HG02973 (cell line): Measurements from ENCODE around the gene NR1H2.
"Not testable (repeated sequence)": the region's sequence is repeated elsewhere in the genome, so short reads cannot be mapped to it uniquely, and the experiment has no call there.

ENCODE experiments used
- ATAC-seq: cut with Tn5 transposase; IDR thresholded peaks from one replicate; pipeline ENCODE4 v1.9.1; 2021; ENCODE audit warnings: moderate library complexity; ENCODE audit not compliant: unreplicated experiment

NR1H2 gene

DNA sequence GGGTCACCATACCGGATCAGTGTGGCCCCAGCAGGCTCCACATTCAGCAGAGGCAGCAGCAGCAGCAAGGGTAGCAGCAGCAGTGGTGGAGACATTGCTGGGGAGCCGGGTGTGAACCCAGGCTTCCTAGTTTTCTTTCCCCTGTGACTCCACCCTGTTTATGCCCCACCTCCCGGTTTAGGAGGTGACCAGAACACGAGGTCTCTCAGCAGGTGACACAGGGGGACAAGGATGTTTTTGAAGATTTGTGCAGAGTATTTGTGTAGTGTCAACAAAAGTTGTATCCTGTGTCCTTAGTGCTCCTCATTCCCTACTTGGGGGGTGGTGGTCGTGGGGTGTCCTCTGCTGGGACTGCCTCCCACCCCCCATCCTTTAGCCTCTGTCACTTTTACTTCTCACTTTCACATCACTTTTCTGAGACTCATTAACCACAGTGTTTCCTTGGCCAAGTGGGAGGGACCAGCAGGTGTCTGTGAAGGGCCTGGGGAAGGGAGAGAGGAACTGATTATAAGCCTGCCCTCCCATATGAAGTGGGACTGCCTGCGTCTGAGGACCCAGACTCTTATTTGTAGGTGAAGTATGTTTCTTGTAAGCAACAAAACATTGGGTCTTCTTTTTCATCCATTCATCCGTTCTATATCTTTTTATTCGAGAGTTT is 31.5 kb upstream of the NR1H2 start:
- ATAC-seq: no peak

GRCh38 chr19:50347089-50347581 is 29.1 kb upstream of the NR1H2 start:
- ATAC-seq: not testable (repeated sequence)

- no peak for ATAC-seq
These were observed 26.8 kb upstream of the NR1H2 start for GRCh38 chr19:50349277-50350057.

DNA sequence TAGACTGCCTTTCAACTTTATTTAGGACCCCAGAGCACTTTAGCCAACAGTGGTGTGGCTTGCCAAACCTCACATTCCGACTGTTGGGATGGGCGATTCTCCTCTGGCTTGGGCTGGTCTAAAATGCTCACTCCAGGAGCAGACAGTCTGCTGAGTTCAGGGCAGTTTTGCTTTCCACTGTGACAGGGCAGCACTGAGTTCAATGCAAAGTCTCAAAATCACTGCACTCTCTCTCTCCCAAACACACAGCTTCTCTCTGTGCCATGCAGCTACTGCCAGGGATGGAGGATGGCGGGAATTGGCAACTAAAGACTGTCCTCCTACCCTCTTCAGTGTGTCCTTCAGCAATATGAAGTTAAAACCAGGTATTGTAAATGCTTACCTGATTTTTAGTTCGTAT is 24.0 kb upstream of the NR1H2 start:
- no peak for ATAC-seq

- ATAC-seq: not testable (repeated sequence)
These were observed 22.8 kb upstream of the NR1H2 start for GRCh38 chr19:50353487-50353880.

- ATAC-seq: no peak
These were observed 19.5 kb upstream of the NR1H2 start for GRCh38 chr19:50356691-50357177.

DNA sequence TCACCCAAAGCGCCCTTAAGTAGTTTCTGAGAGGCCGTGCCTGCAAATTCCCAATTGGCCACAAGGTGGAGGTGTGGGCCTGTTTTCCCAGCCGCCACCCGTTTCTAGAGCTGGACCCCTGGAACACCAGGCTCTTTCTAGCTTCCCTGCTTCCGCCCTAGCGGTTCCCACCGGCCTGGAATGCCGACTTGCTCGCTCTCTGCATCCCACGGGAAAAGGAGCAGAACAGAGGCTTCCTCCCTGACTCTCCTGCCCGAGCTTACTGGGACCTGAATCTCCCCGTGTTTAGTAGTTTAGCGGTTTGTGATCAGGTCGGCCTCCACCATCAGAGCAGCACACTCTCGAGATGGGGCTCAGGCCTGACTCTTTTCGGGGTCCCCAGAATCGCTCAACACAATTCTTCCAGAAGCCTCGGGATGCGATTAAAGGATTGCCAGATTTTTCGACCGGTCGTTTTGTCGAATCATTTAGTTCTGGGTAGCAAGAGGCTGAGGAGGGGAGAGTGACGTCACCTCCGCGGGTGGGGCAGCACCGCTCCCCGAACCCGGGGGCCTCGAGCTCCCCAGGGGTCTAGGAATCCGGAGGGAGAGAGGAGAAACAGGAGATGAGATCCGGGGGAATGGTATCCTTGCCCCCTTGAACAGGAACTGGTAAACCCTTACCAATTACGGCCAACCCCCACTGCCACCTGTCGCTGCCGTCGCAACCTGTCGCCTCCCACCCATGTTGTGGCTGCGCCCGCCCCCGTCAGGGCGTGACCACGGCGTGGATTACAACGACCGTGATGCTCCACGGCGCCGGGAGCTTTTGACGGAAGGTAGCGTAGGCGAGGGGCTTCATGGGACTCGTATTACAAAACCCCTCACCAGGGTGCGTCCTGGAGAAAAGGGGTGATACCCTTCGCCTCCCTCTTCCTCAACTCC is 18.8 kb upstream of the NR1H2 start:
- peak; percentile 41 for ATAC-seq

- no peak for ATAC-seq
These were observed 17.6 kb upstream of the NR1H2 start for GRCh38 chr19:50358483-50359327.

DNA sequence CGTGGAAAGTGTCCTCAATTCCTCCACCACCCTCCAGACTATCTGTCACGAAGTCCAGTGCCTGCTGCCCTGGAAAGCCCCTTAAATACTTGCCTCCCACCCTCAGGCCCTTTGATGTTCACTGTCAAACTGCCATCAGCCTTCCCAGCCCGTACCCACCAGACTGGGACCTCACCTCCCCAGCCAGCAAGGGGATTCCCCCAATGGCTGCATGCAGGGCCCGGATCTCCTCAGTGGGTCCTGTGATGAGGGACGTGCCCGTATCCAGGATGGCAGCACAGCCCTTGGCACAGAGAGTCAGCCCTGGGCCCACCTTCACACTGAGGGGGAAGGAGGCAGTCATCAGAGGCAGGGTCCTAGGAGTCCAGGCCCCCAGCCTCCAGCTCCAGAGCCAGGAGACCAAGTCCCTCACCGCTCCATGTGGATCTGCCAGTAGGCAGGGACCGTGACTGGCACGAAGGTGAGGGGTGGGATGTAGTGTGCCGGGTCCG is 16.9 kb upstream of the NR1H2 start:
- ATAC-seq: no peak

DNA sequence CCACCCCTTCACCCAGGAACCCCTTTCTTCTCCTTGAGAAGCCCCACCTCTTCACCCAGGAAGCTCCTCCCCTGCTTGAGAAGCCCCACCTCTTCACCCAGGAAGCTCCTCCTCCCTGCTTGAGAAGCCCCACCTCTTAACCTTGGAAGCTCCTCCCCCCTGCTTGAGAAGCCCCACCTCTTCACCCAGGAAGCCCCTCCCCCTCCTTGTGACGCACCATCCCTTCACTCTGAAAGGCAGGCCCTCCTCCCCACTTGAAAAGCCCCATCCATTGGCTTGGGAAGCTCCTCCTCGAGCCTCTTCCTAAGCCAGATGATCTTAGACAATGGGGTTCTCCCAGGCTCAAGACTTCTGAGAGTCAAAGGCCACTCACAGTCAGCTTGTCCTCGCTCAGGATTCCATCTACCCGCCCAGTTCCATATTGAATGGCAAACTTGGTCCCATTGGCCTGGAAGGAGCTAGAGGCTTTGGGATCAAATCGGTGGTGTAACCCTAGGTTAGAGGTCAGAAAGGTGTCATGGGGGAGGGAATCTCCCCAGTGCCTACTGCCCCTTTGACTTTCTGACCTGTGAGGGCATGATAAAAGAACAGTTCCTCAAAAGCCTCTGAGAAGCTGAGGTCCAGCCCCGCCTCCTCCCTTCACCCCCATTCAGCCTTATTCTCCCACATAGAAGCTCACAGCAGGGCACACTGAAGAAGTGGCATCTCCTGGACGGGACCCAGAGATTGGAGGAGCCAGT is 14.8 kb upstream of the NR1H2 start:
- ATAC-seq: no peak

GRCh38 chr19:50362030-50362412 is 14.2 kb upstream of the NR1H2 start:
- no peak for ATAC-seq

GRCh38 chr19:50362656-50363424 is 13.4 kb upstream of the NR1H2 start:
- ATAC-seq: no peak

DNA sequence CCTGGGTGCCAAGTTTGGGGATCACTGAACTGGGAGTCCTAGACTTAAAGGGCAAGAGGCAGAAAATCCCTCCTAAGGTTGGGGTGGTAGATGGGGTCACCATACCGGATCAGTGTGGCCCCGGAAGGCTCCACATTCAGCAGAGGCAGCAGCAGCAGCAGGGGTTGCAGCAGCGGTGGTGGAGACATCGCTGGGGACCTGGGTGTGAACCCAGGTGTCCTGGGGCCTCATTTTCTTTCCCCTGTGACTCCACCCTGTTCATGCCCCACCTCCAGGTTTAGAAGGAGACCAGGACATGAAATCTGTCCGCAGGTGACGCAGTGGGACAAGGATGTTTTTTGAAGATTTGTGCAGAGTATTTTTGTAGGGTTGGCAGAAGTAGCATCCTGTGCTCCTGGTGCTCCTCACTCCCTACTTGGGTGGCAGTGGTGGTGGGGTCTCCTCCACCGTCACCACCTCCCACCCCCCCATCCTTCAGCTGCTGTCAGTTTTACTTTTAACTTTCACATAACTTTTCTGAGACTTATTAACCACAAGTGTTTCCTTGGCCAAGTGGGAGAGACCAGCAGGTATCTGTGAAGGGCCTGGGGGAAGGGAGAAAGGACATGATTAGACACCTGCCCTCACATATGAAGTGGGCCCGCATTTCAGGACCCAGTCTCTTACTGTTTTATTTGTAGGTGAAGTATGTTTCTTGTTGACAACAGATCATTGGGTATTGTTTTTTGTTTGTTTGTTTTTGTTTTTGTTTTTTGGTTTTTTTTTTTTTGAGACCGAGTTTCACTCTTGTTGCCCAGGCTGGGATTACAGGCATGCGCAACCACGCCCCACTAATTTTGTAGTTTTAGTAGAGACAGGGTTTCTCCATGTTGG is 10.6 kb upstream of the NR1H2 start, which contains the start of gene NAPSA:
Gene NAPSA (minus strand): TSS at position 206 of the 873 bp plus-strand sequence. CDS start 18 bp downstream, at position 188.
- ATAC-seq: no peak

DNA sequence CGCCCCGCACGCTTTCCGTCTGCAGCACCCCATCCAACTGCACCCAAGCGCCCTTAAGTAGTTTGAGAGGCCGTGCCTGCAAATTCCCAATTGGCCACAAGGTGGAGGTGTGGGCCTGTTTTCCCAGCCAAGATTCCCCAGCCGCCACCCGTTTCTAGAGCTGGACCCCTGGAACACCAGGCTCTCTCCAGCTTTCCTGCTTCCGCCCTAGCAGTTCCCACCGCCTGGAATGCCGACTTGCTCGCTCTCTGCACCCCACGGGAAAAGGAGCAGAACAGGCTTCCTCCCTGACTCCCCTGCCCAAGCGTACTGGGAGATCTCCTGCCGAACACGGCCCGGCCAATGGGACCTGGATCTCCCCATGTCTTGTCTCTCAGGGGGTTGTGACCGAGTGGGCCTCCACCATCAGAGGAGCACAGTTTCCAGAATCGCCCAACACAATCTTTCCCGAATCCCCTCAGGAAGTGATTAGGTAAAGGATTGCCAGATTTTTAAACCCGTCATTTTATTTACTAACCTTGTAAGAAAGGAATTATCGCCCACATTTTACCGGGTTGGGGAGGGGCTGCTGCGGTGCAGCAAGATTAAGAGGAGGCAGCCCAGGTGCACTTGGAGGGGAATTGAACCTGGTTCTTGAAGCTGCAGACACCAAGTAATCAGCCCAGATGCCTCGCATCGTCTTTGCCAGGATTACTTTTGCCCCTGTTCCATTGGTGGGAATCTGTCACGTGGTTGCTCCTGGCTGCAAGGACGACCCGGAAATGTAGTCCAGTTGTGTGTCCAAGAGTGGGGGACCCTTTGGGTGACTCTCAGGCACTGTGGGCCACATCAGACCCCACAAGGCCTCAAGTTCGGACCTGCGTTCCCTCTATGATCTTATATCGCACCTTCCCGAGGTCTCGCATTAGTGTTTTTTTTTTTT is 7.3 kb upstream of the NR1H2 start:
- ATAC-seq: no peak

DNA sequence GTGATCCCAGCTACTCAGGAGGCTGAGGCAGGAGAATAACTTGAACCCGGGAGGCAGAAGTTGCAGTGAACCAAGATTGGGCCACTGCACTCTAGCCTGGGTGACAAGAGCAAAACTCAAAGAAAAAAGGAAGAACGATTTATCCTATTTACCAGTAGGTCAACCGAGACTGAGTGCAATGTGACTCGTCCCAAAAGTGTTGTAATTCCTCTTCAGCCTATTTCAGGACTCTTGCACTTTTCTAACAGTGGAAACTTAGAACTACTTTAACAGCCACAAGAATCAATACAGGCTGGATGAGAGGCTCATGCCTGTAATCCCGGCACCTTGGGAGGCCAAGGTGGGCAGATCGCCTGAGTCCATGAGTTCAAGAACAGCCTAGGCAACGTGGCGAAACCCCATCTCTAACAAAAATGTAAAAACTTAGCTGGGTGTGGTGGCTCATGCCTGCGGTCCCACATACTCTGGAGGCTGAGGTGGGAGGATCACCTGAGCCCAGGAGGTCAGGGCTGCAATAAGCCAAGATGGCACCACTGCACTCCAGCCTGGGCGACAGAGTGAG is 4.3 kb upstream of the NR1H2 start:
- no peak for ATAC-seq

GRCh38 chr19:50377051-50377461 is 799 bp downstream of the NR1H2 start:
- no peak for ATAC-seq
